ENCODE measurements around the gene TSSK6. TPM values are rescaled to one million over a fixed set of nuclear protein-coding genes. Genes with fewer than 3 reads are reported as not detected.

Gene TSSK6
- total and polyA plus RNA-seq, 9 donors: 0.31 to 0.80 (median 0.64) TPM

DNA sequence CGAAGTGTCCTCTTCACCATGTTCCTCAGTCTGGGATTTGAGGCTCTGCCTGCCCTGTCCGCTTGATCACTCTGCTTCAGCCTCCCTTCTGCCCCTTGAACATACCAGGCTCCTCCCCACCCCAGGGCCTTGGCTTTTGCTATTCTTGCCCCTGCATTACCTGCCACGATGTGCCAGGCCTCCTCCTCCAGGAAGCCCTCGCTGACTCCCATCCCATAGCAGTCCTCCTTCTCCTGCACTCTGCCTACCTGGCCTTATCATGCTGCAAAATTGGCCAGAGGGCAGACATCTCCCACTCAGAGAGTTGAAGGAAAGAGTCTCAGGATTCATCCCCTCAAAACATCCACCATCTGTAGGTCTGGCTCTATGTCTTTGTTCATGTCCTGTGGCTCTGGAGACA lies 15.5 kb upstream of the TSSK6 start:
- Histone ChIP-seq H3K9me3 (replicated peaks; ENCODE audit: control insufficient read depth, low read depth, low read length) (no peaks in the 10 kb centered on the region), H3K4me1 (ENCODE audit: control insufficient read depth, insufficient read depth, low read length) (peaks cover 6% of the 10 kb centered on the region), H3K27ac (ENCODE audit: low read length) (no peak overlapping the region), H3K27me3 (ENCODE audit: control insufficient read depth, insufficient read depth, low read length) (no peaks in the 10 kb centered on the region), H3K36me3 (ENCODE audit: control insufficient read depth, insufficient read depth, low read length) (peaks cover 36% of the 10 kb centered on the region), H3K4me3 (ENCODE audit: low read length) (no peak overlapping the region)
- 93% methylated on average over 4 of the region's 4 CpGs for WGBS (ENCODE audit: insufficient coverage)
- DNase-seq: no peak

DNA sequence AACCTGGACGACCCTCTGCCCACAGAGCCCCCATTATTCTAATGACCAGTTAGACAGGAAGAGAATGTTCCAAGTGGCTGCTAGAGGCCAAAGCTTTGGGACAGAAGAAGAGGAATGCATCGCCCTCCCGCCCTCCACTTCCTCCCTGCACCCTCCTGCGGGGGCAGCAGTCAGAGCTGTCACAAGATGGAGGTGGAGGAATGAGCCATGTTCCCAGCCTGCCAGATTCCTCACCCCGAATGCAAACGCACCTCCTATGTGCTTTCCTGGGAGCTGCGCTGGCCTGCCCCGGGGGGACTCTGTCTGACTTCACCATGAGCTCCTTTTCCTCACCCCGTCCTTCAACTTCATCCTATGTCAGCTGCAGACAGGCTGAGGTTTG lies 15.1 kb upstream of the TSSK6 start:
- WGBS (ENCODE audit: insufficient coverage): no CpG with 5 or more reads among the region's 9 CpGs
- Histone ChIP-seq H3K9me3 (replicated peaks; ENCODE audit: control insufficient read depth, low read depth, low read length) (no peaks in the 10 kb centered on the region), H3K36me3 (ENCODE audit: control insufficient read depth, insufficient read depth, low read length) (peaks cover 37% of the 10 kb centered on the region), H3K27ac (ENCODE audit: low read length) (no peak overlapping the region), H3K4me3 (ENCODE audit: low read length) (no peak overlapping the region), H3K27me3 (ENCODE audit: control insufficient read depth, insufficient read depth, low read length) (no peaks in the 10 kb centered on the region), H3K4me1 (ENCODE audit: control insufficient read depth, insufficient read depth, low read length) (peaks cover 6% of the 10 kb centered on the region)
- DNase-seq: no peak

DNA sequence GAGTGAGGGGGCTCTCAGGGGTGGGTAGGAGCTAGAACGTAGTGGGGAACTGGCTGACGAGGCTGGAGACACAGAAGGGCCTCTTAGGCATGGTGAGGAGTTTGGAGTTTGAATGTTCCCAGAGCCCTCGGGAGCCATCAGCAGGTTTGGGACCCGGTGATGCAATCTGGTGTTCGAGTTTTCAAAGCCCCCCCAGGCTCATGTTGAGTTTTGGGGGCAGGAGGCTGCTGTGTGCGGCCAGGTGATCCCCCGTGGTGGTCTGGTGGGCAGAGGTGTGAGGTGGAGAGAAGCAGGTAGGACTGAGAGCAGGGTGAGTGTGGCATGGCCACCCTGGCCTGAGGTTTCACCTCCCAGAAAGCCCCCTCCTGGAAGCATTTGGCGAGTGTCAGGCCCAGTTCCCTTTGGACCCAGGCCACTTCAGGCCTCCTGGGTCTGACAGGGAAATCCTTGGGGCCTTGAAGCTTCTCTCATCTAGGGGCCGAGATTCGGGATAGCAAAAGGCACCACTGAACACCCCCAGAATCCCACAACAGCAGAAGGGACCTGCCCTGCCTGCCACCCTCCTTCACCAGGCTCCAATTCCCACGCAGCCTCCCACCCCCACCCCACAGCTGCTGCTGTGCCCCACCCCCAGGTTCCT lies 14.6 kb upstream of the TSSK6 start:
- Histone ChIP-seq H3K9me3 (replicated peaks; ENCODE audit: control insufficient read depth, low read depth, low read length) (no peaks in the 10 kb centered on the region), H3K27ac (ENCODE audit: low read length) (no peak overlapping the region), H3K36me3 (ENCODE audit: control insufficient read depth, insufficient read depth, low read length) (peaks cover 38% of the 10 kb centered on the region), H3K27me3 (ENCODE audit: control insufficient read depth, insufficient read depth, low read length) (no peaks in the 10 kb centered on the region), H3K4me1 (ENCODE audit: control insufficient read depth, insufficient read depth, low read length) (peaks cover 6% of the 10 kb centered on the region), H3K4me3 (ENCODE audit: low read length) (no peak overlapping the region)
- 66% methylated on average over 10 of the region's 11 CpGs for WGBS (ENCODE audit: insufficient coverage)
- no peak for DNase-seq

DNA sequence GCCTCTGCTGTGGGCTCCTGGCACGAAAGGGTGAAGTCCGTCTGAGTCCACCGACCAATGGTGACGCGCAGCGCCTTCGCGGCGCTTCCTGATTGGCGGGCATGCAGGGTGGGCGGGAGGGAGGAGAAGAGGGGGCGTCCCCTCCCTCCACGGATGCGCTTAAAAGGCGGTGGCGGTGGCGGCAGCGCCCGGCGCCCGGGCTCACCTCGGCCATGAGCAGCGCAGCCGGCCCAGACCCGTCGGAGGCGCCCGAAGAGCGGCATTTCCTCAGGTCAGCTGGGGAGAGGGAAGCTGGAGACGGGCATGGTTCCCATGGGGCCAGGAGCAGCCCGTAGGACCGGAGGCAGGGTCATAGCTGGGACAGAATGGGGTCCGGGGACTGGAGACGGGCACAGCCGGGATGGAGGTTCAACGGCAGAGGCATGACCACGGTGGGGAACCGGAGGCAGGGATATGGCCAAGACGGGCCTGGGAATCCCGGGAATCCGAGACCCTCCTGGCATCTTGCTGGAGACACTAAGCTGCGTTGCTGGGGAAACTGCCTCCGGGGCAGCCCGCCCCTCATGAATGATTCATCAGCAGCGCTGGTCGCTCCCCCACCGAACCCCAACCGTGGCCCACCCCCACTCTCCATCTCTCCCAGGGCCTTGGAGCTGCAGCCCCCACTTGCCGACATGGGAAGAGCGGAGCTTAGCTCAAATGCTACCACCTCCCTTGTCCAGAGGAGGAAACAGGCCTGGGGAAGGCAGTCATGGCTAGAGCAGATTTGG lies 13.6 kb upstream of the TSSK6 start, which contains the start of gene YJEFN3:
TSS of gene YJEFN3 (plus strand) at position 191 of the 770 bp plus-strand sequence. CDS start at position 213, 22 bp downstream.
- Histone ChIP-seq H3K4me3 (ENCODE audit: low read length) (no peak within 1 kb of the TSS), H3K27me3 (ENCODE audit: control insufficient read depth, insufficient read depth, low read length) (no peaks in the 10 kb centered on the region), H3K27ac (ENCODE audit: low read length) (no peak within 1 kb of the TSS), H3K9me3 (replicated peaks; ENCODE audit: control insufficient read depth, low read depth, low read length) (no peaks in the 10 kb centered on the region), H3K36me3 (ENCODE audit: control insufficient read depth, insufficient read depth, low read length) (peaks cover 44% of the 10 kb centered on the region), H3K4me1 (ENCODE audit: control insufficient read depth, insufficient read depth, low read length) (peaks cover 6% of the 10 kb centered on the region)
- WGBS (ENCODE audit: insufficient coverage): 5% methylated on average over 38 of the region's 50 CpGs
- no peak for DNase-seq

DNA sequence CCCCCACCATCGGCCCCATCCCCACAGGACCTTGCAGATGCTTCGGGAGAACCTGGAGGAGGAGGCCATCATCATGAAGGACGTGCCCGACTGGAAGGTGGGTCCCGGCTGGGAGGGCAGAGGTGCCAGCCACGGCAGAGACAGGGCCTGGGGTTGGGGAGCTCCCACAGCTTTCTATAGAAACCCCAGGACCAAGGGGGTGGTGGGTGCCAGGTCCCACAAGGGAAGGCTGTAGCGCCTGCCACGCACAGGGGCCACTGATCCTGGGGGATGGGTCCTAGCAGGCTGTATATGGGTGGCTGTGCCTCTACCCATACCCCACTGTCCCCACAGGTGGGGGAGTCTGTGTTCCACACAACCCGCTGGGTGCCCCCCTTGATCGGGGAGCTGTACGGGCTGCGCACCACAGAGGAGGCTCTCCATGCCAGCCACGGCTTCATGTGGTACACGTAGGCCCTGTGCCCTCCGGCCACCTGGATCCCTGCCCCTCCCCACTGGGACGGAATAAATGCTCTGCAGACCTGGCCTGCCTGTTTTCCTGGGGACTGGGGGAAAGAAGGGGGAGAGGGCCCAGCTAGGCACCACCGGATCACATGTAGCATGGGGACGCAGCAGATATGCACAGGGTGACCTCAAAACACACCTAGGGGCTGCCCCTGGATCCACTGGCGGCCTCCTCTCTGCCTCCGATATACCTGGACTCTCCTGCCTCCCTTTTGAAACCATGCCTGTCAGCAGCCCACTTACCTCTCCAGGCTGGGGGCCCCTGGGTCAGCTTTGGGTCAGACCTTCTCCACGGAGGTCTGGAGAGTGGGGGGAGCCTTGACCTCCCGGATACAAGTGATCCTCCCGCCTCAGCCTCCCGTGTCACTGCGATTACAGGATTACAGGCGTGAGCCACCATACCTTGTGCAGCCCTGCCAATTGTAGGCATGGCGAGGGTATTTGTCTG lies 12.6 kb upstream of the TSSK6 start:
- 86% methylated on average over 11 of the region's 27 CpGs for WGBS (ENCODE audit: insufficient coverage)
- H3K27ac ChIP-seq (ENCODE audit: low read length): no peak overlapping the region
- no peak for DNase-seq
- peaks cover 48% of the 10 kb centered on the region for H3K36me3 ChIP-seq (ENCODE audit: control insufficient read depth, insufficient read depth, low read length)
- peaks cover 6% of the 10 kb centered on the region for H3K4me1 ChIP-seq (ENCODE audit: control insufficient read depth, insufficient read depth, low read length)
- no peaks in the 10 kb centered on the region for H3K9me3 ChIP-seq (replicated peaks; ENCODE audit: control insufficient read depth, low read depth, low read length)
- no peak overlapping the region for H3K4me3 ChIP-seq (ENCODE audit: low read length)
- no peaks in the 10 kb centered on the region for H3K27me3 ChIP-seq (ENCODE audit: control insufficient read depth, insufficient read depth, low read length)

DNA sequence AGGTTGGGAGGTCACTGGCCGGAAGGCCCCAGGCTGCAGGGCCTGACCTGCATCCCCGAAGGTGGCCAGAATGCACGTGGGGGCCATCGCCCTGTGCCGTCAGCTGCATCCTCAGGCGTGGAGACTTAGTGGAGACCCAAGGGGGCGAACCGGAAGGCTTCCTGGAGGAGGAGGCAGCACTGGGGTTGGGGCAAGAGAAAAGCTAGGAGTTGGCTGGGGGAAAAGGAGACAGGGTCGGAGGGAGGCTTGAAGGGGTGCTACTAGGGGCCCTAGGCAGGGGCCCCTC lies 12.0 kb upstream of the TSSK6 start:
- Histone ChIP-seq H3K36me3 (ENCODE audit: control insufficient read depth, insufficient read depth, low read length) (peaks cover 49% of the 10 kb centered on the region), H3K27me3 (ENCODE audit: control insufficient read depth, insufficient read depth, low read length) (no peaks in the 10 kb centered on the region), H3K4me3 (ENCODE audit: low read length) (no peak overlapping the region), H3K27ac (ENCODE audit: low read length) (no peak overlapping the region), H3K9me3 (replicated peaks; ENCODE audit: control insufficient read depth, low read depth, low read length) (no peaks in the 10 kb centered on the region), H3K4me1 (ENCODE audit: control insufficient read depth, insufficient read depth, low read length) (peaks cover 3% of the 10 kb centered on the region)
- DNase-seq: no peak
- WGBS (ENCODE audit: insufficient coverage): 95% methylated on average over 9 of the region's 9 CpGs

DNA sequence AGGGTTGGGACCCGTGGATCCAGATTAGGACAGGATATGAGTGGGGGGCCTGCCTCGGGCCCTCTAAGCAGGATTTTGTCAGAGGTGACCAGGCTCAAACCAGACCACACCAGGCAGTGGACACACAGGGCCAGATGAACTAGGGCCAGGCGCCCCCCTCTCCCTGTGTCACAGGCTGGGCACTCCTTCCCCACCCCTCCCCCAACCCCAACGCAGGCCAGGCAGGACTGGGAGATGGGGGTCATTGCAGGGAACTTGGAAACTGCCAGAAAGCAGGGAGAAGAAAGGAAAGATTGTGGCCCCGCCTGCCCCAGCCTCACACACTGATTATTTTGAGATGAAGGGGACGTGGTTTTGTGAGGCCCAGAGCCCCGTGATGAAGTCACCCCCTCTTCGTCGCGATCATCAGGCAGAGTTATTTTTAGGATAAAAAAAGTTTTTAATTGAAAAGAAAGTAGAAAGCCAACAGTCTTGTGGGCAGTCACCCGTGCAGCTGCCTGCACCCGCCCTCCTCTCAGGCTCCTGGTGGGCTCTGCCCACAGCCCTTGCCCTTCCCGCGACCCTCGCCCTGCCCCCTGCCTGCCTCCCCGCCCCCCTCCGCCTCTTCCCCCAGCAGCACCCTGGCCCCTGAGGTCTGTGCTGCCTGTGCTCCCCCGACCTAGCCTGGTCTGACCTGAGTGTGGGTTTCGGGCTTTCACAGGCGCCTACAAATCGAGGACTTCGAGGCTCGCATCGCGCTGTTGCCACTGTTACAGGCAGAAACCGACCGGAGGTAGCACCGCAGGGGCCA lies 11.4 kb upstream of the TSSK6 start:
- H3K4me1 ChIP-seq (ENCODE audit: control insufficient read depth, insufficient read depth, low read length): no peaks in the 10 kb centered on the region
- H3K27ac ChIP-seq (ENCODE audit: low read length): no peak overlapping the region
- peaks cover 49% of the 10 kb centered on the region for H3K36me3 ChIP-seq (ENCODE audit: control insufficient read depth, insufficient read depth, low read length)
- no peak for DNase-seq
- no peaks in the 10 kb centered on the region for H3K27me3 ChIP-seq (ENCODE audit: control insufficient read depth, insufficient read depth, low read length)
- H3K9me3 ChIP-seq (replicated peaks; ENCODE audit: control insufficient read depth, low read depth, low read length): no peaks in the 10 kb centered on the region
- 82% methylated on average over 19 of the region's 28 CpGs for WGBS (ENCODE audit: insufficient coverage)
- no peak overlapping the region for H3K4me3 ChIP-seq (ENCODE audit: low read length)

DNA sequence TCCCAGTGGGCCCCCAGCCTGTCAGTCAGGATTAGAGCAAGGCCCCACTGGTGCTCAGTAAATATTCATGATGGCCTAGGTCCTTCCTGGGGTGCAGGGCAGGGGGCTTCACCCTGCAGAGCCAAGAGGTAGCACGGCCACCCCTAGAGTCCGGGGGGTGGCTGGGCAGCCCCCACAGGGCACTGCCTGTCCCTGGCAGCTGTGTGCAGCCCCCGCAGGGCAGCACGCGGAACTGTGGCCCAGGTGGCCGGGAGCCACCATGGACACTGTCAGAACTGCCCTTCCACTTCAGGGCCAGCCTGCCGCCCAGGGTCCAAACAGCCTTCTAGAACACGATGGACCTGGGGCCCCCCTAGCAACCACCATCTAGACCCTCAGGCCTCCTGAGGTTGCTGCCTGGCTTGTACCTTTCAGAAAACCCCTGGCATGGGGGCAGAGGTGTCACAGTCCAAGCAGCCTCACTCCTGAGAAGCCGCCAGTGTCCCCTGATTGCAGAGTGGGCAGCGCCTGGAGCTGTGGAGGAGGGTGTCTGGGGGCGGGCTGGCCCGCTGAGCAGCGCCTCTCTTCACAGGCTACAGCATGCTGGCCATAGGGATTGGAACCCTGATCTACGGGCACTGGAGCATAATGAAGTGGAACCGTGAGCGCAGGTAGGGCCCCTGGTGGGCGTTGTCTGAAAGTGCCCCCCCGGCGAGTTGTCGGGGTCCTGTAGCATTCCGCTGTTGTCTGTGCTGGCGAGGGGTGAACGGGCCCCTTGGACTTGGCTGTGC lies 10.4 kb upstream of the TSSK6 start:
- no peak for DNase-seq
- H3K27me3 ChIP-seq (ENCODE audit: control insufficient read depth, insufficient read depth, low read length): no peaks in the 10 kb centered on the region
- H3K9me3 ChIP-seq (replicated peaks; ENCODE audit: control insufficient read depth, low read depth, low read length): peaks cover 3% of the 10 kb centered on the region
- WGBS (ENCODE audit: insufficient coverage): 83% methylated on average over 21 of the region's 23 CpGs
- no peaks in the 10 kb centered on the region for H3K4me1 ChIP-seq (ENCODE audit: control insufficient read depth, insufficient read depth, low read length)
- H3K4me3 ChIP-seq (ENCODE audit: low read length): no peak overlapping the region
- no peak overlapping the region for H3K27ac ChIP-seq (ENCODE audit: low read length)
- peaks cover 48% of the 10 kb centered on the region for H3K36me3 ChIP-seq (ENCODE audit: control insufficient read depth, insufficient read depth, low read length)

DNA sequence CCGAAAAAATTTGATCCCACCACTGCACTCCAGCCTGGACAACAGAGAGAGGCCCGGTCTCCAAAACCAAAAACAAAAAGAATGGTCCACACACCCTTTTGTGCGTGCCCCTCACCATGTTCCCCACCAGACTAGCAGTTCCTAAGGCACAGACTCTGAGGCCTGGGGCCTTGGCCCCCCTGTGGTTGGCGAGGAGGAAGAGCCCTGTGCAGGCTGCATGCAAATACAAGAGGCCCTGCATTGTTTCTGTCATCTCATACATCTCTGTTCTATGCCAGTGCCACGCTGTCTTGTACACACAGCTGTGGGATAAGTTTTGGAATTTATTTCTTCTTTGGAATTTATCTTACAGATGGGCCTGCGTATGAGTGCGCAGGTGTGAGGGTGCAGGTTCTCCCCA lies 8.7 kb upstream of the TSSK6 start:
- Histone ChIP-seq H3K4me3 (ENCODE audit: low read length) (no peak overlapping the region), H3K9me3 (replicated peaks; ENCODE audit: control insufficient read depth, low read depth, low read length) (peaks cover 3% of the 10 kb centered on the region), H3K27ac (ENCODE audit: low read length) (no peak overlapping the region), H3K4me1 (ENCODE audit: control insufficient read depth, insufficient read depth, low read length) (no peaks in the 10 kb centered on the region), H3K27me3 (ENCODE audit: control insufficient read depth, insufficient read depth, low read length) (no peaks in the 10 kb centered on the region), H3K36me3 (ENCODE audit: control insufficient read depth, insufficient read depth, low read length) (peaks cover 51% of the 10 kb centered on the region)
- WGBS (ENCODE audit: insufficient coverage): 94% methylated on average over 3 of the region's 7 CpGs
- DNase-seq: no peak
